Heart left ventricle (tissue), 16 donors: ENCODE measurements around the gene CFAP91. TPM values are rescaled to one million over a fixed set of nuclear protein-coding genes. Genes with fewer than 3 reads are reported as not detected.

Experiments
- ATAC-seq, 4 donors: fragments of 200-7000 bp; cut with Tn5 transposase; one replicate each; pipeline ENCODE4 v1.9.1; 2020 to 2022; ENCODE audit warnings: moderate library complexity in 4 of 4, mild to moderate bottlenecking in 3 of 4, moderate number of reproducible peaks in 1 of 4
- DNase-seq, 5 donors: peaks; one replicate each; pipeline ENCODE4 v3.0.0-alpha.2; 2020
- H3K27ac ChIP-seq, 12 donors: fragments of 200-600 bp; sonication (generic) in 4 of 12; one replicate each; pipeline versions ENCODE4 v1.5.0 to v1.8.0; 2016 to 2022; ENCODE audit warnings: mild to moderate bottlenecking in 2 of 12
- H3K27me3 ChIP-seq, 9 donors: fragments of 200-600 bp; sonication (generic) in 2 of 9; one replicate each; pipeline versions ENCODE4 v1.5.1 to v1.8.0; 2016 to 2022; ENCODE audit warnings: mild to moderate bottlenecking in 3 of 9
- H3K36me3 ChIP-seq, 9 donors: fragments of 200-600 bp; sonication (generic) in 2 of 9; one replicate each; pipeline versions ENCODE4 v1.5.0 to v1.8.0; 2018 to 2022; ENCODE audit warnings: mild to moderate bottlenecking in 2 of 9
- H3K4me1 ChIP-seq, 12 donors: fragments of 200-600 bp; sonication (generic) in 4 of 12; one replicate each; pipeline versions ENCODE4 v1.5.0 to v1.8.0; 2016 to 2022; ENCODE audit warnings: mild to moderate bottlenecking in 3 of 12
- H3K4me3 ChIP-seq, 12 donors: fragments of 200-600 bp; sonication (generic) in 4 of 12; one replicate each; pipeline versions ENCODE4 v1.5.0 to v1.8.0; 2017 to 2022; ENCODE audit warnings: mild to moderate bottlenecking in 9 of 12, moderate library complexity in 4 of 12
- H3K9me3 ChIP-seq, 12 donors: fragments of 200-600 bp; sonication (generic) in 4 of 12; one replicate each; pipeline versions ENCODE4 v1.5.0 to v1.8.0; 2016 to 2022; ENCODE audit warnings: mild to moderate bottlenecking in 1 of 12
- POLR2A ChIP-seq, 2 donors: fragments of 450-650 bp; IDR thresholded peaks; one replicate each; pipeline ENCODE4 v1.6.1; 2017; ENCODE audit warnings: antibody characterized with exemption in 2 of 2, mild to moderate bottlenecking in 2 of 2, moderate library complexity in 2 of 2
- WGBS, 4 donors: extraction: QIAGEN DNeasy Blood & Tissue Kit in 2 of 4; methylation state at CpG; one replicate each; pipeline versions ENCODE4 v1.1.5 to v1.1.7; 2013 to 2018; 5-methylcytosine and 5-hydroxymethylcytosine counted together
- intact Hi-C, 10 donors: fragments of 100-400 bp; cut with DNase I; formaldehyde crosslinking; loops; one replicate each; pipeline versions ENCODE4 v1.11.1 to v1.14.2; 2022
- long read RNA-seq, 3 donors: library from polyadenylated mRNA; unstranded; transcript quantifications; one replicate each; pipeline ENCODE4 v2.0.0, GENCODE V29; 2020 to 2021
- polyA plus RNA-seq, 2 donors: library from polyadenylated mRNA; stranded (reverse); fragments of 200-250 nt; gene quantifications; one replicate each; pipeline ENCODE4 v1.2.3, GENCODE V29; 2013
- total RNA-seq, 9 donors: library from RNA; depleted of rRNA in 2 of 9; stranded (reverse); fragments of >200 nt in 2 of 9; fragmentation: NEBNext Ultra II Directional in 3 of 9; extraction: Animal tissue kit (Norgen Biotek cat#: 25700) in 3 of 9; gene quantifications; one replicate each; pipeline versions ENCODE4 v1.1.0 to v1.2.4, GENCODE V29; 2016 to 2023
- TF ChIP-seq, protein P1 (sequence below), 12 donors: fragments of 200-600 bp; sonication (generic) in 4 of 12; IDR thresholded peaks; one replicate each; pipeline versions ENCODE4 v1.5.0 to v1.8.0; 2018 to 2022; ENCODE audit warnings: antibody characterized with exemption in 12 of 12, mild to moderate bottlenecking in 5 of 12
- donor health status: ischemic (EF 13 %, LVEDD 7.1; RV severe dilation, severe dysfunction).
- donor health status: healthy with polysubstance abuse.
- donor health status: DM: no; HTN: yes; CAD: no.
- donor health status: DM: no; HTN: no; CAD: no.
- donor health status: ischemic (EF 25% LVEDD 6.9; RV normal size, moderate dysfunction).
- donor health status: ischemic (EF 25% LVEDD 5.7; RV mildly dilated, moderate dysfunction).
- donor health status: healthy.
- donor health status: DM: yes; HTN: yes; CAD: no.
- donor health status: ischemic (EF 35%, LVEDD 5.7; RV mildly dilated, moderate dysfunction).
- donor health status: nonischemic (EF 11% LVEDD 7.7; RV severe dilation, severe dysfunction).
- donor health status: DM: yes; HTN: yes; CAD: no.
- donor health status: PGD.
- donor health status: ischemic (EF 29% LVEDD 5.4; RV normal size, mild dysfunction).
- donor health status: nonischemic (EF 23%, LVEDD 6.1; RV moderate dilation, normal function).

CFAP91 gene
- total RNA-seq (1 to 10 TPM in 3 of 9 donors, under 1 TPM in 5, not detected in 1; 0.16 to 1.9 (median 0.56) TPM), polyA plus RNA-seq (under 1 TPM; 0.19 to 0.21 TPM)
- long read RNA-seq, donor 1 = 0 reads
- long read RNA-seq, donor 2 = 0 reads
- long read RNA-seq, donor 3 = 0 reads

GRCh38 chr3:119702530-119703527 lies at the start of gene CFAP91:
Gene CFAP91, plus strand, starts transcription at chr3:119703022. Its CDS starts 77 bp downstream, at chr3:119703099.
- H3K4me3 ChIP-seq = peak within 1 kb of the TSS; percentile 20 to 68 (median 56)
- 8 to 16% (median 15%) methylated on average over 37 to 59 of the region's 59 CpGs for whole genome bisulfite sequencing, 4 donors
- H3K9me3 ChIP-seq = no peaks in the 10 kb centered on the region
- intact Hi-C loops = no loop called here
- no peaks in the 10 kb centered on the region for H3K36me3 ChIP-seq
- peak within 1 kb of the TSS in 6 of 12 donors; percentile 1 to 63 (median 38) for H3K27ac ChIP-seq
- peaks cover 0 to 34% (median 7%) of the 10 kb centered on the region in 12 donors for H3K4me1 ChIP-seq
- peak; percentile 95 to 98 (median 96) for DNase-seq
- no peak for TF ChIP-seq POLR2A (IDR thresholded peaks at IDR 0.05)
- TF ChIP-seq, protein P1, sequence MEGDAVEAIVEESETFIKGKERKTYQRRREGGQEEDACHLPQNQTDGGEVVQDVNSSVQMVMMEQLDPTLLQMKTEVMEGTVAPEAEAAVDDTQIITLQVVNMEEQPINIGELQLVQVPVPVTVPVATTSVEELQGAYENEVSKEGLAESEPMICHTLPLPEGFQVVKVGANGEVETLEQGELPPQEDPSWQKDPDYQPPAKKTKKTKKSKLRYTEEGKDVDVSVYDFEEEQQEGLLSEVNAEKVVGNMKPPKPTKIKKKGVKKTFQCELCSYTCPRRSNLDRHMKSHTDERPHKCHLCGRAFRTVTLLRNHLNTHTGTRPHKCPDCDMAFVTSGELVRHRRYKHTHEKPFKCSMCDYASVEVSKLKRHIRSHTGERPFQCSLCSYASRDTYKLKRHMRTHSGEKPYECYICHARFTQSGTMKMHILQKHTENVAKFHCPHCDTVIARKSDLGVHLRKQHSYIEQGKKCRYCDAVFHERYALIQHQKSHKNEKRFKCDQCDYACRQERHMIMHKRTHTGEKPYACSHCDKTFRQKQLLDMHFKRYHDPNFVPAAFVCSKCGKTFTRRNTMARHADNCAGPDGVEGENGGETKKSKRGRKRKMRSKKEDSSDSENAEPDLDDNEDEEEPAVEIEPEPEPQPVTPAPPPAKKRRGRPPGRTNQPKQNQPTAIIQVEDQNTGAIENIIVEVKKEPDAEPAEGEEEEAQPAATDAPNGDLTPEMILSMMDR (IDR thresholded peaks at IDR 0.05) = no peak
- peak; percentile 97 to 100 (median 100) for ATAC-seq
- H3K27me3 ChIP-seq = no peaks in the 10 kb centered on the region

GRCh38 chr3:119653876-119654275 lies 48.9 kb upstream of the CFAP91 start:
- no peak for TF ChIP-seq POLR2A (IDR thresholded peaks at IDR 0.05)
- TF ChIP-seq, protein P1 (IDR thresholded peaks at IDR 0.05) = no peak
- intact Hi-C loops = loop anchor here in 2 of 10 donors (5.0 kb wide), 1 partner anchor 77 kb away; the partner anchor contains the start of gene ADPRH (in 2 of the 2)
- peaks cover 6 to 66% (median 47%) of the 10 kb centered on the region in 12 donors for H3K4me1 ChIP-seq
- DNase-seq (no peak), ATAC-seq (no peak)
- H3K27ac ChIP-seq = peak overlapping the region in 11 of 12 donors; percentile 29 to 99 (median 95)
- WGBS, 4 donors = 21 to 28% (median 26%) methylated on average over 2 of the region's 2 CpGs
- no peaks in the 10 kb centered on the region for H3K27me3 ChIP-seq
- peak overlapping the region in 3 of 12 donors; percentile 1 to 75 (median 50) for H3K4me3 ChIP-seq
- H3K36me3 ChIP-seq = peaks cover 0 to 52% (median 22%) of the 10 kb centered on the region in 9 donors
- H3K9me3 ChIP-seq = no peaks in the 10 kb centered on the region

DNA sequence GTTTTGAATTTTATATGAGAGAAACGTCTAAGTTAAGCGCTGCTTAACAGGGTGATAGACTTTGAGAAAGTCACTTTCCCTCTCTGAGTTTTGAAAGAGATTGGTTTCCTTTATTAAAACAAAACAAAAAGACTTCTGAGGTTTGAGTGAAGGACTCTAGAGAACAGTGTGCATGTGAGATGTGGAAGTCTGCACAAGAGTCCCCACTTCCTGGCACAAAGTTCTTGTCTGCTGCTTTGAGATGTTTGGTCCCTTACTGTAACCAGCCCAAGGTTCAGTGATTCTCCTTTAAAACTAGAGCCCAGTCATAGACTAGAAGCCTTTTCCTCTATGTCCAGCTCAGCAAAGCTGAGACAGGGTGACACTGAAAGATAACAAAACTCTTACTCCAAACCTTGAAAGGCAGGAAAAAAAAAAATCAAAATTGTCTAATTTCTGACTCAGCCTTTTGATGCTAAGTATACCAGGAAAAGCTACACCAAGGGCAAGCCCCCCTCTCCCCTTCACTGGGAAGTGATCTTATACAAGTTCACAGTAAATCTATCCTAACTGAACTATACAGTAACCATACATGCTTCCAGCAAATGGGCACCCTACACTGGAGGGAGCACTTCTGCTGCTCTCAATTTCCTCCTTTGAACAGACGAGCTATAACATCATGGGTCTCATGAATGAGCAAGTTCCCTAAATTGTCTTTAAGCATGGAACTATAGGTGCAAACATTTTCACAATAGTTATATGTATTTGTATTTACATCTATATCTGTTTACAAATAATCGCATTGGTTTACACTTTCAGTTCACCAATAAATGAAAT lies 44.7 kb upstream of the CFAP91 start:
- H3K4me3 ChIP-seq = peak overlapping the region; percentile 29 to 75 (median 60)
- ATAC-seq (no peak), DNase-seq (no peak)
- intact Hi-C loops = no loop called here
- H3K9me3 ChIP-seq = no peaks in the 10 kb centered on the region
- H3K27me3 ChIP-seq = no peaks in the 10 kb centered on the region
- 39 to 63% (median 52%) methylated on average over 4 of the region's 4 CpGs for WGBS, 4 donors
- peak overlapping the region; percentile 87 to 99 (median 96) for H3K27ac ChIP-seq
- H3K36me3 ChIP-seq = peaks cover 0 to 43% (median 22%) of the 10 kb centered on the region in 9 donors
- TF ChIP-seq POLR2A (IDR thresholded peaks at IDR 0.05) = no peak
- TF ChIP-seq, protein P1 (IDR thresholded peaks at IDR 0.05) = no peak
- H3K4me1 ChIP-seq = peaks cover 0 to 61% (median 30%) of the 10 kb centered on the region in 12 donors
